ENCODE data around the gene FIP1L1. TPM values are rescaled to one million over a fixed set of nuclear protein-coding genes. Genes with fewer than 3 reads are reported as not detected.
A peak's percentile ranks its signal among the peaks of the same experiment; 100 is the strongest.

Gene FIP1L1
- total and polyA plus RNA-seq, 4 donors: 22.1 to 82.8 (median 32.0) TPM

DNA sequence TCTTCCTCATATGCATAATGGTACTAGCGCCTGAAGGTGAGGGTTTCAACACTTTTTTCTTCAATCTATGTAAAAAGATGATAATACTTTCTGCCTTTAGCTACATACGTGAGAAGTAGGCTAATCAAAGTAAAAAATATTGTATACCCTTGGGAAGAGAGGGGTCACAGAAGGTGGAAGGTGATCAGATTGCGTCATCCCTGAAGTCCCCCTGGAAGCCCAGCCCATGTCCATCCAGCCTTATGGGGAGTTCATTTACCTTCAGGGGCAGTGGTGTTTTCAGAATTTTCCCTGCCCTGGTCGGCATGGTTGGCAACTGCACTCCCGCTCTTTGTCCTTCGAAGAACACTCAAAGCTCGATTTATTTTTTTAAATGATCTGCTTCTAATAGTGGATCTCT, 129.6 kb downstream of the FIP1L1 start:
- Histone ChIP-seq H3K27ac (ENCODE audit: low read depth in 1 of 2, low read length in 1 of 2) (no peak overlapping the region), H3K4me1 (ENCODE audit: control insufficient read depth in 5 of 5, insufficient read depth in 5 of 5, low read length in 5 of 5) (no peaks in the 10 kb centered on the region), H3K9ac (ENCODE audit: insufficient read depth in 1 of 2, low read length in 2 of 2) (no peak overlapping the region), H3K4me3 (no peak overlapping the region), H3K36me3 (ENCODE audit: control insufficient read depth in 4 of 4, insufficient read depth in 4 of 4, low read length in 4 of 4) (no peaks in the 10 kb centered on the region), H3K27me3 (ENCODE audit: control insufficient read depth in 3 of 3, insufficient read depth in 3 of 3, low read length in 2 of 3) (no peaks in the 10 kb centered on the region), H3K9me3 (ENCODE audit: control insufficient read depth in 4 of 4, insufficient read depth in 3 of 4, low read length in 3 of 4) (no peaks in the 10 kb centered on the region)
- DNase-seq (no peak), ATAC-seq (ENCODE audit: insufficient read depth, low FRiP score) (no peak)
- TF ChIP-seq, protein P1, sequence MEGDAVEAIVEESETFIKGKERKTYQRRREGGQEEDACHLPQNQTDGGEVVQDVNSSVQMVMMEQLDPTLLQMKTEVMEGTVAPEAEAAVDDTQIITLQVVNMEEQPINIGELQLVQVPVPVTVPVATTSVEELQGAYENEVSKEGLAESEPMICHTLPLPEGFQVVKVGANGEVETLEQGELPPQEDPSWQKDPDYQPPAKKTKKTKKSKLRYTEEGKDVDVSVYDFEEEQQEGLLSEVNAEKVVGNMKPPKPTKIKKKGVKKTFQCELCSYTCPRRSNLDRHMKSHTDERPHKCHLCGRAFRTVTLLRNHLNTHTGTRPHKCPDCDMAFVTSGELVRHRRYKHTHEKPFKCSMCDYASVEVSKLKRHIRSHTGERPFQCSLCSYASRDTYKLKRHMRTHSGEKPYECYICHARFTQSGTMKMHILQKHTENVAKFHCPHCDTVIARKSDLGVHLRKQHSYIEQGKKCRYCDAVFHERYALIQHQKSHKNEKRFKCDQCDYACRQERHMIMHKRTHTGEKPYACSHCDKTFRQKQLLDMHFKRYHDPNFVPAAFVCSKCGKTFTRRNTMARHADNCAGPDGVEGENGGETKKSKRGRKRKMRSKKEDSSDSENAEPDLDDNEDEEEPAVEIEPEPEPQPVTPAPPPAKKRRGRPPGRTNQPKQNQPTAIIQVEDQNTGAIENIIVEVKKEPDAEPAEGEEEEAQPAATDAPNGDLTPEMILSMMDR (IDR thresholded peaks at IDR 0.05; ENCODE audit: control extremely low read depth, extremely low read depth): no peak
- WGBS, 2 donors: 95 to 97% methylated on average over 7 of the region's 7 CpGs

DNA sequence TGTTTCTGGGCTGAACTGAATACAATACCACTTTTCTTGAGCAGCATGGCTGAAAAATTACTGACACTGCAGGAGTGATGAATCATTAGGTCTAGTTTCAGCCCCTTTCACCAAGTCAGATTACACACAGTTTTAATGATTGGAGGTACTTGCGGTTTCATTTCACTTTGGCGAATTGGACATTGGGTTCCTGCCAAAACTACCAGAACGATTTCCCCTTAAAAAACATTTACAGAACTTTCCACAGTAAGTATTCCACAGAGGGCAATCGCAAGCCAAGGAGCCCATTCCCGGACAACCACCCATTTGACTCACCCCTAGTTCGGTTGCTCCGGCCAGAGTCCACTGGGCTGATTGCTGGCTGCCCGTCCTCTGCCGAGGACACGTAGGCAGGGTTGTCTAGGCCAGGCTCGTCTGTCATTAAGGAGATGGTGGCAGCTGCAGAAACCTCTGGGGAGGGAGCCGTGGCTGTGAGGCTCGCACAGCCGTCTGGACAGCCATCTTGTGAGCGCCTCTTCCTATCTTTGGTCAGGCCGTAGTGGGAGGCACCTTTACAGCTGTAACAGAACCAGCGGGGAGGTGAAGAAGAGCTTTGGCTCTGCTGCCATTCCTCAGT, 130.3 kb downstream of the FIP1L1 start:
- Histone ChIP-seq H3K27ac (ENCODE audit: low read depth in 1 of 2, low read length in 1 of 2) (no peak overlapping the region), H3K4me3 (no peak overlapping the region), H3K9ac (ENCODE audit: insufficient read depth in 1 of 2, low read length in 2 of 2) (no peak overlapping the region), H3K4me1 (ENCODE audit: control insufficient read depth in 5 of 5, insufficient read depth in 5 of 5, low read length in 5 of 5) (no peaks in the 10 kb centered on the region), H3K27me3 (ENCODE audit: control insufficient read depth in 3 of 3, insufficient read depth in 3 of 3, low read length in 2 of 3) (no peaks in the 10 kb centered on the region), H3K36me3 (ENCODE audit: control insufficient read depth in 4 of 4, insufficient read depth in 4 of 4, low read length in 4 of 4) (no peaks in the 10 kb centered on the region), H3K9me3 (ENCODE audit: control insufficient read depth in 4 of 4, insufficient read depth in 3 of 4, low read length in 3 of 4) (no peaks in the 10 kb centered on the region)
- TF ChIP-seq, protein P1 (IDR thresholded peaks at IDR 0.05; ENCODE audit: control extremely low read depth, extremely low read depth): no peak
- ATAC-seq (ENCODE audit: insufficient read depth, low FRiP score) (peak; percentile 24), DNase-seq (no peak)
- 87 to 91% methylated on average over 17 of the region's 17 CpGs for WGBS, 2 donors

DNA sequence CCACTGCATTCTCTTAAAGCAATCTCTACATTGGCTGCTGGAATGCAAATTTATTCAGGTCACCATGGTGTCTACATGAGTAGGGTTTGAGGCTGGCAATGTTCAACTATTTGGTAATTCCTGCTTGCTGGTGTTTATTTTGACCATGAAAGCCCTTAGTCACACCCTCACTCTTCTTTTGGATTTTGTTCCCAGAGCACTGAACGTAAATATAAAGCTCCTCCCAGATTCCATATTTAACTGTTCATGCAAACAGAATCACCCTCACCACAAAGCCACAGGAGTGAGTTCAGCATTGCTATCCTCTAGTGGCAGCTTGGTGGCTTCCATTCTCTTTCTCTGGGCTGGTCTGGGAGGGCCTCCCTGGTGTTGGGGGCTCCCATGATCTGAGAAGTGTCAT, 131.0 kb downstream of the FIP1L1 start:
- Histone ChIP-seq H3K9me3 (ENCODE audit: control insufficient read depth in 4 of 4, insufficient read depth in 3 of 4, low read length in 3 of 4) (no peaks in the 10 kb centered on the region), H3K9ac (ENCODE audit: insufficient read depth in 1 of 2, low read length in 2 of 2) (no peak overlapping the region), H3K4me3 (no peak overlapping the region), H3K36me3 (ENCODE audit: control insufficient read depth in 4 of 4, insufficient read depth in 4 of 4, low read length in 4 of 4) (no peaks in the 10 kb centered on the region), H3K27ac (ENCODE audit: low read depth in 1 of 2, low read length in 1 of 2) (no peak overlapping the region), H3K4me1 (ENCODE audit: control insufficient read depth in 5 of 5, insufficient read depth in 5 of 5, low read length in 5 of 5) (no peaks in the 10 kb centered on the region), H3K27me3 (ENCODE audit: control insufficient read depth in 3 of 3, insufficient read depth in 3 of 3, low read length in 2 of 3) (no peaks in the 10 kb centered on the region)
- DNase-seq (no peak), ATAC-seq (ENCODE audit: insufficient read depth, low FRiP score) (no peak)
- TF ChIP-seq, protein P1 (IDR thresholded peaks at IDR 0.05; ENCODE audit: control extremely low read depth, extremely low read depth): no peak
- 54 to 57% methylated on average over 1 of the region's 1 CpG for WGBS, 2 donors

DNA sequence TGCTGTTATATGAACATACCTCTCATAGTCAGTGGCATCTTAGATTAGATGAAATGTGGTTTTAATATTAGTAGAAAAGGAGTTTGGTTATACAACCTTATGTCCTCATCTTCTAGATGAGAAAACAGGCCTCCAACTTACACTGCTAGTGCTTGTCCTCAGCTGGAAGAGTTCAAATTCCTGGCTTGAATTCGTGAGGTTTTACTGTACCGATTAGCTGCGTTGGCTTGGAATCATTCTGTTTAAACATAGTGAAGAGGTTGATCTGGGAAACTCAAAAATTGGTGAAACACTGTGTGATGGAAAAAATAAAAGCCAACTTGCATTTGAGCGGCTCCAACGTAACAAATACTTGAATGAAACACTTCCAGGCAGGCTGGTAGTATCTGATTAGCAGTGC, 132.9 kb downstream of the FIP1L1 start:
- ATAC-seq (ENCODE audit: insufficient read depth, low FRiP score) (no peak), DNase-seq (no peak)
- 27 to 29% methylated on average over 5 of the region's 5 CpGs for WGBS, 2 donors
- Histone ChIP-seq H3K9ac (ENCODE audit: insufficient read depth in 1 of 2, low read length in 2 of 2) (no peak overlapping the region), H3K4me3 (no peak overlapping the region), H3K27ac (ENCODE audit: low read depth in 1 of 2, low read length in 1 of 2) (no peak overlapping the region), H3K4me1 (ENCODE audit: control insufficient read depth in 5 of 5, insufficient read depth in 5 of 5, low read length in 5 of 5) (no peaks in the 10 kb centered on the region), H3K27me3 (ENCODE audit: control insufficient read depth in 3 of 3, insufficient read depth in 3 of 3, low read length in 2 of 3) (no peaks in the 10 kb centered on the region), H3K9me3 (ENCODE audit: control insufficient read depth in 4 of 4, insufficient read depth in 3 of 4, low read length in 3 of 4) (no peaks in the 10 kb centered on the region), H3K36me3 (ENCODE audit: control insufficient read depth in 4 of 4, insufficient read depth in 4 of 4, low read length in 4 of 4) (no peaks in the 10 kb centered on the region)
- TF ChIP-seq, protein P1 (IDR thresholded peaks at IDR 0.05; ENCODE audit: control extremely low read depth, extremely low read depth): no peak

All from lung (tissue), 12 donors.